ENCODE measurements around the gene FYTTD1. TPM values are rescaled to one million over a fixed set of nuclear protein-coding genes. Genes with fewer than 3 reads are reported as not detected.

The FYTTD1 gene
- total RNA-seq, 1 donor from 2014 or later, result 54.6 TPM

GRCh38 chr3:197791892-197792647, 42.4 kb downstream of the FYTTD1 start:
- no peak for DNase-seq (ENCODE audit: low spot score)

- no peak for DNase-seq (ENCODE audit: low spot score)
These were observed 43.6 kb downstream of the FYTTD1 start for GRCh38 chr3:197793247-197793646.

- no peak for DNase-seq (ENCODE audit: low spot score)
These were observed 44.4 kb downstream of the FYTTD1 start for GRCh38 chr3:197794115-197794514.

- no peak for DNase-seq (ENCODE audit: low spot score)
These were observed 45.5 kb downstream of the FYTTD1 start for GRCh38 chr3:197795200-197795599.

- DNase-seq (ENCODE audit: low spot score), result no peak
These were observed 46.4 kb downstream of the FYTTD1 start for GRCh38 chr3:197796087-197796486.

- no peak for DNase-seq (ENCODE audit: low spot score)
These were observed 49.2 kb downstream of the FYTTD1 start for GRCh38 chr3:197798863-197799262.

- DNase-seq (ENCODE audit: low spot score), result no peak
These were observed 50.7 kb downstream of the FYTTD1 start for GRCh38 chr3:197800379-197800778.

GRCh38 chr3:197801891-197802778, 52.5 kb downstream of the FYTTD1 start:
- no peak for DNase-seq (ENCODE audit: low spot score)

GRCh38 chr3:197802779-197803459, 53.2 kb downstream of the FYTTD1 start:
- no peak for DNase-seq (ENCODE audit: low spot score)

GRCh38 chr3:197804511-197804910, 54.8 kb downstream of the FYTTD1 start:
- DNase-seq (ENCODE audit: low spot score), result no peak

GRCh38 chr3:197807969-197808587, 58.4 kb downstream of the FYTTD1 start:
- DNase-seq (ENCODE audit: low spot score), result no peak

- DNase-seq (ENCODE audit: low spot score), result no peak
These were observed 59.8 kb downstream of the FYTTD1 start for GRCh38 chr3:197809356-197810020.

GRCh38 chr3:197810901-197811300, 61.2 kb downstream of the FYTTD1 start:
- DNase-seq (ENCODE audit: low spot score), result no peak

GRCh38 chr3:197811343-197811742, 61.7 kb downstream of the FYTTD1 start:
- DNase-seq (ENCODE audit: low spot score), result no peak

GRCh38 chr3:197814372-197814771, 64.7 kb downstream of the FYTTD1 start:
- DNase-seq (ENCODE audit: low spot score), result no peak

- peak; percentile 38 for DNase-seq (ENCODE audit: low spot score)
These were observed 71.1 kb downstream of the FYTTD1 start for GRCh38 chr3:197820550-197821335.

GRCh38 chr3:197829397-197830045, 79.8 kb downstream of the FYTTD1 start:
- no peak for DNase-seq (ENCODE audit: low spot score)

GRCh38 chr3:197830308-197830966, 80.8 kb downstream of the FYTTD1 start:
- no peak for DNase-seq (ENCODE audit: low spot score)

GRCh38 chr3:197830967-197831313, 81.3 kb downstream of the FYTTD1 start:
- no peak for DNase-seq (ENCODE audit: low spot score)

All from mucosa of gallbladder (tissue), 1 donor.